Esophagus mucosa (tissue), 1 donor: Measurements from ENCODE around the gene MN1. TPM values are rescaled to one million over a fixed set of nuclear protein-coding genes. Genes with fewer than 3 reads are reported as not detected.

Source experiments
- ATAC-seq: fragments of 200-7000 bp; cut with Tn5 transposase; one replicate; pipeline ENCODE4 v1.9.1; 2020
- total RNA-seq: library from RNA; stranded (reverse); gene quantifications from one replicate; pipeline ENCODE4 v1.2.4, GENCODE V29; 2023
- donor health status: DM: yes; HTN: yes; CAD: no.

Gene MN1
- total RNA-seq, 1 donor from 2014 or later = 1.7 TPM

DNA sequence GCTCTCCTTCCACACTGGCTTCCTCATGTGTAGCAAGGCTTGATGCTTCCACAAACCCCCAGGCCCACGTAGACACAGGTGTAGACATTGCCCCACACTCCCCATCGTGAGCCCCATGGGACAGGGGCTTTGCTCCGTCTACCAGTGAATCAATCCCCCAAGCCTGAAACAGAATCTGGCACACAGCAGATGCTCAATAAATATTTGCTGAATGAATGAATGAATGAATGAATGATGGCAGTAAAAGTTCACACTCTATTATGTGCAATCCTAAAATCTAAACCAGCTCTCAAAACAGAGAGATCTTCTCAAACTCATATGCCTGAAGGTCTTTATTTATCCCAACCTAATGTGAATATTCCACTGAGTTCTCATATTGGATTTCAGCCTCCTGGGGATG, 69.9 kb downstream of the MN1 start:
- ATAC-seq = no peak

GRCh38 chr22:27730641-27731433, 70.7 kb downstream of the MN1 start:
- ATAC-seq = no peak

- no peak for ATAC-seq
Observed at GRCh38 chr22:27729246-27729645, 72.3 kb downstream of the MN1 start.

DNA sequence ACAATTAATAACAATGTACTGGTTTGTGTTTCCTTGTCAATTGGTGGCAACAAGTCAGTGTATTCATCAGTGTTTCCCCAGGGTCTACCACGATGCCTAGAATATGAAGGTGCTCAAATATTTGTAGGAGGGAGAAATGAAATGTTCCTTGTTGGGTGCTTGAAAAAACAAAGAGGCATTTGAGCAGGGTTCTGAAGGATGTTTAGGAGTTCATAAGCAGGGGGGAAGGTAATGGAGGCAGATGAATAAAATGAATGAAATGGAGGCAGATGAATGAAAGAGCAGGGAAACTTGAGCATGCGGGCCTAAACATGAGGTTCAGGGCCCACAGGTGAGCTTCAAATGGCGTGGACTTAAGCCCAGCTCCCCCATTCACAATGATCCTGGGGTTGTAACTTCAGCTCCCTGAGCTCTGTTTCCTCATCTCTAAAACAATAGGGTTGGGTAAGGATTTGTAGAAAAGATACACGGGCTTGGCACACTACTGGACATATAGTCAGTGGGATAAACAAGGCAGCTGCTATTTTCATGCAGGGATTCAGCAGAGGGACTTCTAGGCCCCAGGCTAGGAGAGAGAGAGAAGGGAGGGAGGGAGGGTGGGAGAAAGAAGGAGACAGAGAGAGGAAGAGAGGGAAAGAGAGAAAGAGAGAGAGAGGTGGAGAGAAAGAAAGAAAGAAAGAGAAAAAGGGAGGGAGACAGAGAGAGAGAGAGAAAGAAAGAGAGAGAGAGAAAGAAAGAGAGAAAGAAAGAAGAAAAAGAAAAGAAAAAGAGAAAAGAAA, 73.7 kb downstream of the MN1 start:
- no peak for ATAC-seq

- peak; percentile 94 for ATAC-seq
Observed at GRCh38 chr22:27726686-27727449, 74.7 kb downstream of the MN1 start.

- peak; percentile 28 for ATAC-seq
Observed at GRCh38 chr22:27726331-27726685, 75.2 kb downstream of the MN1 start.

DNA sequence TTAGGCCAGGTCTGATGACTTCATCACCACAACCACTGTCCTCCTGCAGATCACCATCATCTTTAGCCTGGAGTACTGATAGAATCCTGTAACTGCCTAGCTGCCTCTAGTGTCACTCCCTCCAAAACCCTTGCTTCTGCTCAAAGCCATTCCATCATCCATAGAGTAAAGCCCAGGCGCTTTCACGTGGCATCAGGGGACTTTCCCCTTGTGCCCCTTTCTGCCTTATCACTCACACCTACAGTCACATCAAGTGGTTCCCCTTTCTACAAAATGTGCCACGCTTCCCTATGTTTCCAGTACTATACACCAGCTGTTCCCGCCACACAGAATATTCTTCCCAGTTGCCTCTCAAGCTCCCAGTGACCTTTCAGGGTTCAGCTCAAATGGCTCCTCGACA, 75.9 kb downstream of the MN1 start:
- ATAC-seq = no peak

DNA sequence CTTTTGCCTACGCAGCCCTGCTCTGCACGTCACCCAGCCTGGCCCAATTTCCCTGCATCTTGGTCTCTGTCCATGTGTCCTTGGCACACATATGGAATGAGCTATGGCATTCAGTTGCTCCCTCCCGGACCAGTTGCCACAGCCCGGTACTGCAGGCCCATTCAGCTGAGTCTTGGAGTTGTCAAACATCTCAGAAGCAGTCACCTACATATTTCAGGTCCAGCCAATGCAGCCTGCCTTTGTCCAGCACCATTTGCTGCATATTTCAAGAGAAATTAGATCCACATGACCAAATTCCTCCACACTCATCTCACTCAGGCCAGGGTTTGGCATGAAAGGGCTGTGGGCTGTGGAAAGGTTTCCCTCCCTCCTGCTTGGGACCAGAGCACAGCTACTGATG, 76.8 kb downstream of the MN1 start:
- ATAC-seq = no peak

DNA sequence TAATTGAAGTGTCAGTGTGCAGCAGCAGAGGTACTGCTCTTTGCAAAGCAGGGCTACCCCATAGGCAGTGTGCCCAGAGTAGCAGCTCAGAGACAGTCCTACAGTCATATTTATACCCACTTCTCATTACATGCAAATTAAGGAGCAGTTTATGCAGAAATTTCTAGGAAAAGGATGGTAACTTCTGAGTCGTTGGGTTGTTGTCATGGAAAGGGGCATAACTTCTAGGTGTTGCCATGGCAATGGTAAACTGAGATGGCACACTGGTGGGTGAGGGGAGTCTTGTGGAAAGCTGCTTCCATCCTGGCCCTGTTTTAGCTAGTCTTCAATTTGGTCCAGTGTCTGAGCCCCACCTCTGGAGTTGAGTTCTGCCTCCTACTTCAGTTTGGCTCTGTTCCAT, 77.4 kb downstream of the MN1 start:
- ATAC-seq = no peak

- ATAC-seq = no peak
Observed at GRCh38 chr22:27723708-27724107, 77.8 kb downstream of the MN1 start.

DNA sequence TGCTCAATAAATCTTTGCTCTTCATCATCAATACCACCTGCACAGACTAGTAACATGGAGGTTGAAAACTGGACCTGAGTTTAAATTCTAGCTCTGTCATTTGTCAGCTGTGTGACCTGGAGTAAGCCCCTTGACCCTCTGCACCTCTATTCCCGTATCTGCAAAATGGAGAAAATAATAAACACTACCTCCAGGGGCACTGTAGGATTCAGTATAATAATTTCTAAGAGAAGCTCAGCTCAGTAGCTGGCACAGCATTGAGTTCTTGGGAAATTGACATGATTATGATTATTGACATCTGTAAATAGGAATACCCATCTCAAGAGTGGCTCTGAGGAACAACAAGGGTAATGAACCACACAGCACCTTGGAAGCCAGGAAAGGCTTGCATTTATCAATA, 78.4 kb downstream of the MN1 start:
- ATAC-seq = no peak

DNA sequence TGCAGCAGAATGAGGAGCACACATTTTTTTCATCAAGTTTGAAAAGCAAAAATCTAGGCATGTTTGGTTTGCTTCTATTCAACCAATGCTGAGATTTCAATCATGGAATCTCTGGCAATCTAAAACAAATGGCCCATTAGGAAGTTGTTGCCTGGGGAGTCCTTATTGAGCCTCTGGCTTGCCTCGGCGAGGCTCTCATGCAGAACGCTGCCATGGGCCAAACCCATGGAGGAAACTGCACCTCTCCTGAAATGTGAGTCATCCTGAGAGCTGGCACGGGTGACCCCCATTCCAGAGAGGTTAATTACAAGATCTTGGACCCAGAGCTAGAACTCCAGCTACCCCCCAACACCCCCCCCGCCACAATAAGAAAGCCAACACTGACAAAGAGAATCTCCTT, 80.7 kb downstream of the MN1 start:
- ATAC-seq = peak; percentile 17

DNA sequence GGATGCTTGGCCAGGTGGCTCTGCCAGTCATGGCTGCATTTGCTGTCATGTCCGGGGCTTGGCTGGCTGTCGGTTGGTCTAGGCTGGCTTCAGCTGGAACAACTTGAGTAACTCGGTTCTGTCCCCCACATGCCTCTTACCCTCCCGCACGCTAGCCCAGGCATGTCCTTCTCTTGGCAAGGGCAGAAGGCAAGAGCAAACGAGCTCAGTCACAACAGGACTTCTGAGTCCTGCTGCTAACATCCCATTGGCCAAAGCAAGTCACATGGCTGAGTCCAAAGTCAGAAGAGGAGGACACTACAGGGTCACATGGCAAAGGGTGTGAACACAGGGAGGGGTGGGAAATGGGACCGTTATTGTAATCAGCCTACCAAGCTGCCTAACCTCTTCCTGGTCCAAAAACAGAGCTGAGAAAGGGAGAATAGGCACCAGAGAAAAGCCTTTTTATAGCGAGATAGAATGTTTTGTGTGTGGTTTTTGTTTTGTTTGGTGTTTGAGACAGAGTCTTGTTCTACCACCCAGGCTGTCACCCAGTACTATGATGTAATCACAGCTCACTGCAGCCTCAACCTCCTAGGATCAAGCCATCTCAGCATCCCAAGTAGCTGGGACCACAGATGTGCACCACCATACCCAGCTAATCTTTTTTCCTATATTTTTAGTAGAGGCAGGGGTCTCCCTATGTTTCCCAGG, 81.9 kb downstream of the MN1 start:
- ATAC-seq = peak; percentile 91

DNA sequence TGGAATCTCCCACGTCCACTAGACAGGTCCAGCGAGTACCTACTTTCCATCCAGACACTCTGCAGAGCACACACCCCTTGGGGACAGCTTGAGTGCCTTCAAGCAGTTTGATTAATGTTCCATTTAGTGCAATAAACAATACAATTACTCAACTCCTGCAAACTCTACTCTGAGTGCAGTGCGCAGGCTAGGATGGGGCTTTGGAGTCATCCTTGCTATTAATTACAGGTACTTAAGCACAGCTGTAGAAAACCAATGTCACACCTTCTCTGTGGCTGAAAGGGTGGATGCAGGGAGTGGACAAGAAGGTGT, 82.6 kb downstream of the MN1 start:
- peak; percentile 70 for ATAC-seq

- peak; percentile 84 for ATAC-seq
Observed at GRCh38 chr22:27718186-27719035, 83.1 kb downstream of the MN1 start.

DNA sequence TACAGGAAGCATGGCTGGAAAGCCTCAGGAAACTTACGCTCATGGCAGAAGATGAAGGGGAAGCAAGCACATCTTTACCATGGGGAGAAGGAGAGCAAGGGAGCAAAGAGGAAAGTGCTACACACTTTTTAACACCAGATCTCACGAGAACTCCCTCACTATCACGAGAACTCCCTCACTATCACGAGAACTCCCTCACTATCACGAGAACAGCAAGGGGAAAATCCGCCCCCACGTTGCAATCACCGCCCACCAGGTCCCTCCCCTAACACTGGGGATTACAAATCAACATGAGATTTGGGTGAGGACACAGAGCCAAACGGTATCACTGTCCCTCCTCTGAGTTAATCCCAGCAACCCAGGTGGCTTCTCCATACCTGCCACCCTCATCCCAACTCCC, 84.5 kb downstream of the MN1 start:
- ATAC-seq = no peak

DNA sequence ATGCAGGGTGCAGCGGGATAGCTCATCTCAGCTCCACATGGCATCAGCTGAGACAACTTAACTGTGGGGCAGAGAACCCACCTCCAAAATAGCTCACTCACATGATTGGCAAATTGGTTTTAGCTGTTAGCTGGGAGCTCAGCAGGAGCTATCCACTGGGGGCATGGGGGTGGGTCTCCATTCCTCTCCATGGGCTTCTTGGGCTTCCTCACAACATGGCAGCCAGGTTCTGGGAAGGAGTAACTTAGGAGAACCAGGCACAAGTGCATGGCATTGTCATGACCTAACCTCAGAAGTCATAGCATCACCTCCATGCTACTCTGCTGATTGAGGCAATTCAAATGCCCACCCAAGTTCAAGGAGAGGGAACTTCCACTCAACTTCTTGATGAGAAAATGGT, 85.5 kb downstream of the MN1 start:
- ATAC-seq = no peak

- no peak for ATAC-seq
Observed at GRCh38 chr22:27715106-27715505, 86.5 kb downstream of the MN1 start.

DNA sequence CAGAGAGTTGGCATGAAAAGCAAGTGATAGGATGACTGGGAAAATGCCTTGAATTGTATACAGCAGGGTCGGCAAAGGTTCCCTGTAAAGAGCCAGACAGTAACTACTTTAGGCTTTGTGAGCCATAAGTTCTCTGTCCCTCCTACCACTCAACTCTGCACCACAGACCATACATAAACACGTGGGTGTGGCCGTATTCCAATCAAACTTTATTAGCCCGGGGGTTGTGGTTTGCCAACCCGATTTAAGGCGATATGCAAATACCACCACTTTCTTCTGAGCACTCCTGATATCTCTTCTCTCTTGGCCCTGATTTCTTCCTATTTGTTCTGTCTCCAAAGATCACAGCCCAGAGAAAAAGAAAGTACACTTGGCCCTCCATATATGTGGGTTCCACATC, 87.5 kb downstream of the MN1 start:
- no peak for ATAC-seq

DNA sequence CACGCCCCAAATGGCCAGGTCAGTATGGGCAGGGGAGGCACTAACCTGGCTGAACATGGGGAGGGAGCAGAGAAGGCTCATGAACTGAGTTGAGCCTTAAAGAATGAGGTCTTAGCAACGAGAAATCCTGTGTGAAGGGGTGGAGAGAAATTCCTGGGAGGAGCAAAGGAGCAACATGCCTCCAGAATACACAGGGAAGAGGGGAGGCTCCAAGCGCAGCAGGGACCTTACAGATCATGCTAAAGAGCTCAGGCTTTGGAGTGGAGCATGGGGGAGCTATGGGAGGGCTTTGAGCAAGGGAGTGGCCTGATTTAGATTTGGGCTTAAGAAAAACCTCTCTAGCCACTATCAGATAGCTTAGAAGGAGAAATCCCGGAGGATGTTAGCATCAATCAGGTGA, 88.1 kb downstream of the MN1 start:
- ATAC-seq = no peak

DNA sequence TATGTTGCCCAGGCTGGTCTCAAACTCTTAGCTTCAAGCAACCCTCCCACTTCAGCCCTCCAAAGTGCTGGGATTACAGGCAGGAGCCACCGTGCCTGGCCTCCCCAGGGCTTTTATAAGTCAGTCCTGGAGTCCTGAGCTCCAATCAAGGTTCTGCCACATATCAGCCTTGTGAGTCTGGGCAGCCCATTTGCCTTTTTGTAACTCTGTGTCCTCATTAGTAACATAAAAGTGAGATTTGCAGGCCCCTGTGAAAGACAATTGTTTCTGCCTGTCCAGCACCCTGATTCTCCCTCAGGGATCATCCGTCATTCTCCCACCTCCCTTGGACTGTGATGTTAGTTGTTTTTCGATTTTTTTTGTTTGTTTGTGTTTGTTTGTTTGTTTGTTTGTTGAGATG, 89.8 kb downstream of the MN1 start:
- ATAC-seq = no peak

- ATAC-seq = no peak
Observed at GRCh38 chr22:27711012-27711411, 90.5 kb downstream of the MN1 start.
